H9 (cell line): Measurements from ENCODE around the gene UBQLN4. TPM values are rescaled to one million over a fixed set of nuclear protein-coding genes. Genes with fewer than 3 reads are reported as not detected.

Experiments used
- DNase-seq: peaks from one replicate; pipeline ENCODE4 v3.0.0-alpha.2; 2017
- H2AFZ ChIP-seq: one replicate; pipeline ENCODE4 v1.6.1; 2013; ENCODE audit warnings: mild to moderate bottlenecking, low read length, control low read depth, moderate library complexity
- H2AK5ac ChIP-seq: 2 replicates; pipeline ENCODE4 v1.6.1; 2013; ENCODE audit warnings: low read length, control low read depth, mixed read lengths; ENCODE audit not compliant: insufficient read length
- H2BK120ac ChIP-seq: one replicate; pipeline ENCODE4 v1.6.1; 2013; ENCODE audit warnings: low read depth, mild to moderate bottlenecking, low read length, control low read depth, inconsistent platforms; ENCODE audit not compliant: poor library complexity, severe bottlenecking
- H2BK12ac ChIP-seq: 2 replicates; pipeline ENCODE4 v1.6.1; 2013; ENCODE audit warnings: low read length, control low read depth, mixed read lengths, low read depth; ENCODE audit not compliant: insufficient read length
- H2BK15ac ChIP-seq: 2 replicates; pipeline ENCODE4 v1.6.1; 2013; ENCODE audit warnings: low read depth, low read length, control low read depth
- H2BK20ac ChIP-seq: one replicate; pipeline ENCODE4 v1.6.1; 2013; ENCODE audit warnings: low read depth, mild to moderate bottlenecking, low read length, control low read depth, inconsistent platforms; ENCODE audit not compliant: poor library complexity, severe bottlenecking
- H2BK5ac ChIP-seq: 2 replicates; pipeline ENCODE4 v1.6.1; 2013; ENCODE audit warnings: low read length, control low read depth, mixed read lengths; ENCODE audit not compliant: insufficient read length
- H3K14ac ChIP-seq: 2 replicates; pipeline ENCODE4 v1.6.1; 2013; ENCODE audit warnings: low read length, control low read depth; ENCODE audit not compliant: insufficient read depth
- H3K18ac ChIP-seq: 2 replicates; pipeline ENCODE4 v1.6.1; 2013; ENCODE audit warnings: low read depth, mild to moderate bottlenecking, mixed read lengths, low read length, control low read depth; ENCODE audit not compliant: insufficient read length
- H3K23ac ChIP-seq: 2 replicates; pipeline ENCODE4 v1.6.1; 2013; ENCODE audit warnings: low read length, control low read depth, mixed read lengths, low read depth; ENCODE audit not compliant: insufficient read length
- H3K23me2 ChIP-seq: 2 replicates; pipeline ENCODE4 v1.6.1; 2013; ENCODE audit warnings: low read depth, mild to moderate bottlenecking, mixed read lengths, low read length, control low read depth; ENCODE audit not compliant: insufficient read length, poor library complexity, severe bottlenecking
- H3K27ac ChIP-seq: 2 replicates; pipeline ENCODE4 v1.5.1; 2013; ENCODE audit warnings: low read length, control low read depth, mixed read lengths, low read depth; ENCODE audit not compliant: insufficient read length
- H3K27me3 ChIP-seq: 2 replicates; pipeline ENCODE4 v1.6.1; 2013; ENCODE audit warnings: low read length, control low read depth, inconsistent platforms; ENCODE audit not compliant: insufficient read depth
- H3K4ac ChIP-seq: 2 replicates; pipeline ENCODE4 v1.6.1; 2013; ENCODE audit warnings: low read depth, mild to moderate bottlenecking, control low read depth, inconsistent platforms, low read length, moderate library complexity
- H3K4me1 ChIP-seq: 2 replicates; pipeline ENCODE4 v1.6.1; 2013; ENCODE audit warnings: low read length, control low read depth, inconsistent platforms; ENCODE audit not compliant: insufficient read depth
- H3K4me2 ChIP-seq: 2 replicates; pipeline ENCODE4 v1.6.1; 2013; ENCODE audit warnings: low read length, control low read depth, mixed read lengths; ENCODE audit not compliant: insufficient read length, insufficient read depth
- H3K56ac ChIP-seq: 2 replicates; pipeline ENCODE4 v1.6.1; 2013; ENCODE audit warnings: low read depth, mild to moderate bottlenecking, mixed read lengths, low read length, control low read depth; ENCODE audit not compliant: insufficient read length
- H3K79me1 ChIP-seq: 2 replicates; pipeline ENCODE4 v1.6.1; 2013; ENCODE audit warnings: low read depth, mild to moderate bottlenecking, moderate library complexity, low read length, control low read depth, inconsistent platforms; ENCODE audit not compliant: insufficient read depth, poor library complexity, severe bottlenecking
- H3K79me2 ChIP-seq: 2 replicates; pipeline ENCODE4 v1.6.1; 2013; ENCODE audit warnings: low read length, control low read depth, inconsistent platforms; ENCODE audit not compliant: insufficient read depth
- H3K9ac ChIP-seq: 2 replicates; pipeline ENCODE4 v1.6.1; 2013; ENCODE audit warnings: low read length, control low read depth, mixed read lengths; ENCODE audit not compliant: insufficient read length; ENCODE audit errors: extremely low read depth
- H3K9me3 ChIP-seq: one replicate; pipeline ENCODE4 v1.6.1; 2013; ENCODE audit warnings: low read depth, low read length, inconsistent platforms; ENCODE audit not compliant: control insufficient read depth
- H3T11ph ChIP-seq: one replicate; pipeline ENCODE4 v1.6.1; 2013; ENCODE audit warnings: mild to moderate bottlenecking, low read length, control low read depth, inconsistent platforms
- H4K20me1 ChIP-seq: one replicate; pipeline ENCODE4 v1.6.1; 2013; ENCODE audit not compliant: control insufficient read depth, insufficient read length, insufficient read depth
- H4K5ac ChIP-seq: 2 replicates; pipeline ENCODE4 v1.6.1; 2013; ENCODE audit warnings: low read depth, mild to moderate bottlenecking, mixed read lengths, low read length, control low read depth; ENCODE audit not compliant: insufficient read length
- H4K8ac ChIP-seq: replicated peaks from 2 replicates; pipeline ENCODE4 v1.6.1; 2013; ENCODE audit warnings: low read length, control low read depth, mixed read lengths, low read depth; ENCODE audit not compliant: insufficient read length
- H4K91ac ChIP-seq: 2 replicates; pipeline ENCODE4 v1.6.1; 2013; ENCODE audit warnings: low read depth, mild to moderate bottlenecking, moderate library complexity, mixed read lengths, low read length, control low read depth; ENCODE audit not compliant: insufficient read length
- H3K27ac Mint-ChIP-seq, 3 experiments: 2 replicates in 2 of 3; 3 replicates in 1 of 3; pipeline ENCODE4 v1.8.0; 2020 to 2021; ENCODE audit warnings: mixed read lengths in 3 of 3, mild to moderate bottlenecking in 1 of 3, moderate library complexity in 1 of 3
- H3K27me3 Mint-ChIP-seq: 2 replicates; pipeline ENCODE4 v1.8.0; 2021; ENCODE audit warnings: low read depth, mild to moderate bottlenecking, moderate library complexity, mixed read lengths
- H3K36me3 Mint-ChIP-seq, 3 experiments: 2 replicates in 2 of 3; 3 replicates in 1 of 3; pipeline ENCODE4 v1.8.0; 2020 to 2021; ENCODE audit warnings: low read depth in 3 of 3, mixed read lengths in 3 of 3; ENCODE audit not compliant: insufficient read depth in 1 of 3
- H3K4me1 Mint-ChIP-seq, 2 experiments: 2 replicates each; pipeline ENCODE4 v1.8.0; 2020; ENCODE audit warnings: mixed read lengths in 2 of 2
- H3K4me3 Mint-ChIP-seq, 2 experiments: 2 replicates in 1 of 2; 3 replicates in 1 of 2; pipeline ENCODE4 v1.8.0; 2020 to 2021; ENCODE audit warnings: mild to moderate bottlenecking in 2 of 2, mixed read lengths in 2 of 2, moderate library complexity in 1 of 2
- H3K9me3 Mint-ChIP-seq, 2 experiments: 2 replicates in 1 of 2; 3 replicates in 1 of 2; pipeline ENCODE4 v1.8.0; 2020; ENCODE audit warnings: mild to moderate bottlenecking in 2 of 2, mixed read lengths in 2 of 2, moderate library complexity in 1 of 2
- CTCF ChIP-seq: fragments of 200-600 bp; sonication (generic); conservative IDR thresholded peaks from 3 replicates; pipeline ENCODE4 v1.8.0; 2021; ENCODE audit warnings: antibody characterized with exemption, mild to moderate bottlenecking
- WGBS: extraction: QIAGEN DNeasy Blood & Tissue Kit; methylation state at CpG from one replicate; pipeline ENCODE4 v1.1.7; 2013; ENCODE audit warnings: missing lambda C conversion rate, low lambda C conversion rate, mixed read lengths; ENCODE audit not compliant: insufficient read length; ENCODE audit errors: extremely low coverage; 5-methylcytosine and 5-hydroxymethylcytosine counted together
- total RNA-seq: library from RNA; stranded (reverse); gene quantifications from 2 replicates; pipeline ENCODE4 v1.2.1, GENCODE V29; 2021

The UBQLN4 gene
- total RNA-seq, 1 experiment from 2014 or later = 49.4 TPM

GRCh38 chr1:156101880-156102279, 48.3 kb upstream of the UBQLN4 start:
- Histone ChIP-seq H4K20me1 (peaks cover 2% of the 10 kb centered on the region), H2AK5ac (no peak overlapping the region), H3K4me2 (no peak overlapping the region), H3K79me2 (no peaks in the 10 kb centered on the region), H4K8ac (no peak overlapping the region), H3K4ac (no peak overlapping the region), H3K23me2 (peaks cover 5% of the 10 kb centered on the region), H2BK5ac (no peak overlapping the region), H2BK12ac (no peak overlapping the region), H3K23ac (no peak overlapping the region), H4K5ac (no peak overlapping the region), H2BK120ac (no peak overlapping the region), H3K9me3 (no peaks in the 10 kb centered on the region), H3K56ac (no peak overlapping the region), H3K27me3 (no peaks in the 10 kb centered on the region), H3K14ac (no peak overlapping the region), H3K9ac (no peak overlapping the region), H3K27ac (no peak overlapping the region), H3K4me1 (peaks cover 10% of the 10 kb centered on the region; the same call in 1 of the 2 replicates), H2BK20ac (no peak overlapping the region), H3T11ph (no peak overlapping the region), H4K91ac (no peak overlapping the region), H2BK15ac (no peak overlapping the region), H3K79me1 (no peaks in the 10 kb centered on the region), H2AFZ (no peak overlapping the region), H3K18ac (no peak overlapping the region)
- TF ChIP-seq CTCF = no peak
- Mint-ChIP-seq H3K4me3 (peak overlapping the region in 1 of 2 experiments; percentile 60; a peak in 2 of 5 replicates), H3K27me3 (no peaks in the 10 kb centered on the region), H3K36me3 (peaks cover 3 to 10% (median 4%) of the 10 kb centered on the region in 3 experiments; a peak in 5 of 7 replicates), H3K9me3 (no peaks in the 10 kb centered on the region; a peak in 2 of 5 replicates), H3K4me1 (peaks cover 49 to 54% of the 10 kb centered on the region in 2 experiments), H3K27ac (peak overlapping the region in 2 of 3 experiments; percentile 46 to 52; a peak in 3 of 7 replicates)
- WGBS = no CpG with 5 or more reads among the region's 6 CpGs
- DNase-seq = no peak
